Gastroesophageal sphincter (tissue), 4 donors: ENCODE results near the gene CAPZB. TPM values are rescaled to one million over a fixed set of nuclear protein-coding genes. Genes with fewer than 3 reads are reported as not detected.

Experiments used
- ATAC-seq: fragments of 150-250 bp; one replicate; pipeline ENCODE4 v1.9.1; 2016; ENCODE audit warnings: mild to moderate bottlenecking, moderate library complexity
- H3K27ac ChIP-seq, 4 donors: fragments of 200-600 bp; sonication (generic) in 3 of 4; 1 replicate in 3 of 4; 2 replicates in 1 of 4; pipeline ENCODE4 v1.5.1; 2016 to 2019
- H3K27me3 ChIP-seq: fragments of 200-600 bp; sonication (generic); one replicate; pipeline ENCODE4 v1.5.1; 2019
- H3K36me3 ChIP-seq, 2 donors: fragments of 200-600 bp; sonication (generic); one replicate each; pipeline ENCODE4 v1.5.1; 2019; ENCODE audit warnings: control low read depth in 1 of 2
- H3K4me1 ChIP-seq, 3 donors: fragments of 200-600 bp; sonication (generic); 1 replicate in 2 of 3; 2 replicates in 1 of 3; pipeline ENCODE4 v1.5.1; 2016 to 2019; ENCODE audit warnings: control low read depth in 2 of 3
- H3K4me3 ChIP-seq, 2 donors: fragments of 200-600 bp; sonication (generic); one replicate each; pipeline ENCODE4 v1.5.1; 2019; ENCODE audit warnings: mild to moderate bottlenecking in 1 of 2, moderate library complexity in 1 of 2
- H3K9me3 ChIP-seq, 3 donors: fragments of 200-600 bp; sonication (generic); one replicate each; pipeline ENCODE4 v1.5.1; 2017 to 2019; ENCODE audit warnings: control low read depth in 2 of 3
- CTCF ChIP-seq, 4 experiments: fragments of 200-600 bp in 2 of 4; fragments of 450-650 bp in 2 of 4; sonication (generic) in 1 of 4; IDR thresholded peaks; one replicate each; pipeline ENCODE4 v1.5.1; 2017 to 2019; ENCODE audit warnings: antibody characterized with exemption in 4 of 4, mild to moderate bottlenecking in 2 of 4, moderate library complexity in 2 of 4
- EP300 ChIP-seq: sonication (generic); formaldehyde crosslinking; IDR thresholded peaks from one replicate; pipeline ENCODE4 v1.6.1; 2017; ENCODE audit warnings: antibody characterized with exemption, mild to moderate bottlenecking
- POLR2A ChIP-seq, 2 donors: fragments of 450-650 bp; IDR thresholded peaks; one replicate each; pipeline ENCODE4 v1.6.1; 2017; ENCODE audit warnings: antibody characterized with exemption in 2 of 2, mild to moderate bottlenecking in 2 of 2, moderate library complexity in 1 of 2
- POLR2AphosphoS5 ChIP-seq: sonication (generic); formaldehyde crosslinking; IDR thresholded peaks from one replicate; pipeline ENCODE4 v1.6.1; 2017; ENCODE audit warnings: antibody characterized with exemption
- WGBS, 2 donors: methylation state at CpG; one replicate each; pipeline ENCODE4 v1.1.5; 2018; ENCODE audit warnings: low coverage in 1 of 2; 5-methylcytosine and 5-hydroxymethylcytosine counted together
- total RNA-seq, 4 donors: library from RNA; depleted of rRNA; stranded (reverse); fragments of >200 nt; gene quantifications; one replicate each; pipeline ENCODE4 v1.1.0, GENCODE V29; 2016

Gene CAPZB
- total RNA-seq, 4 donors from 2014 or later = 160 to 288 (median 184) TPM

GRCh38 chr1:19337289-19337688, 148.1 kb downstream of the CAPZB start:
- Histone ChIP-seq H3K36me3 (peaks cover 0 to 48% of the 10 kb centered on the region in 2 donors), H3K27me3 (no peaks in the 10 kb centered on the region), H3K4me3 (no peak overlapping the region), H3K9me3 (no peaks in the 10 kb centered on the region), H3K4me1 (peaks cover 0 to 14% (median 7%) of the 10 kb centered on the region in 3 donors), H3K27ac (no peak overlapping the region)
- TF ChIP-seq CTCF (IDR thresholded peaks at IDR 0.05) (no peak), EP300 (no peak), POLR2A (IDR thresholded peaks at IDR 0.05) (no peak), POLR2AphosphoS5 (no peak)
- no peak for ATAC-seq
- 70 to 86% methylated on average over 2 to 3 of the region's 4 CpGs for WGBS, 2 donors

- Histone ChIP-seq H3K27me3 (no peaks in the 10 kb centered on the region), H3K27ac (no peak overlapping the region), H3K9me3 (no peaks in the 10 kb centered on the region), H3K36me3 (peaks cover 0 to 47% of the 10 kb centered on the region in 2 donors), H3K4me1 (peaks cover 0 to 6% (median 0%) of the 10 kb centered on the region in 3 donors), H3K4me3 (no peak overlapping the region)
- WGBS, 2 donors = 85% methylated on average over 6 of the region's 7 CpGs; no CpG with 5 or more reads in 1 of the 2 donors
- no peak for ATAC-seq
- TF ChIP-seq POLR2A (IDR thresholded peaks at IDR 0.05) (no peak), EP300 (no peak), POLR2AphosphoS5 (no peak), CTCF (IDR thresholded peaks at IDR 0.05) (no peak)
Observed at GRCh38 chr1:19336543-19336942, 148.8 kb downstream of the CAPZB start.

GRCh38 chr1:19333587-19334354, 151.6 kb downstream of the CAPZB start:
- WGBS, 2 donors = 0 to 63% methylated on average over 1 to 4 of the region's 9 CpGs
- Histone ChIP-seq H3K36me3 (peaks cover 0 to 50% of the 10 kb centered on the region in 2 donors), H3K4me3 (no peak overlapping the region)

GRCh38 chr1:19332832-19333231, 152.5 kb downstream of the CAPZB start:
- no peaks in the 10 kb centered on the region for H3K4me1 ChIP-seq
- H3K27me3 ChIP-seq = no peaks in the 10 kb centered on the region
- TF ChIP-seq EP300 = no peak
- no peak for TF ChIP-seq CTCF (IDR thresholded peaks at IDR 0.05)
- no peak for TF ChIP-seq POLR2A (IDR thresholded peaks at IDR 0.05)
- no peak for TF ChIP-seq POLR2AphosphoS5
- H3K4me3 ChIP-seq = no peak overlapping the region
- ATAC-seq = no peak
- H3K27ac ChIP-seq = no peak overlapping the region
- peaks cover 0 to 50% of the 10 kb centered on the region in 2 donors for H3K36me3 ChIP-seq
- H3K9me3 ChIP-seq = no peaks in the 10 kb centered on the region
- WGBS, 2 donors = 70 to 89% methylated on average over 4 to 9 of the region's 12 CpGs

More at GRCh38 chr1:19333587-19334354, 151.6 kb downstream of the CAPZB start:
- ATAC-seq = no peak
- H3K27me3 ChIP-seq = no peaks in the 10 kb centered on the region
- no peak overlapping the region for H3K27ac ChIP-seq
- no peaks in the 10 kb centered on the region for H3K4me1 ChIP-seq
- H3K9me3 ChIP-seq = no peaks in the 10 kb centered on the region
- TF ChIP-seq POLR2A (IDR thresholded peaks at IDR 0.05) (no peak), CTCF (IDR thresholded peaks at IDR 0.05) (no peak), EP300 (no peak), POLR2AphosphoS5 (no peak)

GRCh38 chr1:19331262-19331878, 154.0 kb downstream of the CAPZB start:
- no peaks in the 10 kb centered on the region for H3K4me1 ChIP-seq
- H3K27ac ChIP-seq = no peak overlapping the region
- peaks cover 0 to 57% of the 10 kb centered on the region in 2 donors for H3K36me3 ChIP-seq
- WGBS, 2 donors = 97% methylated on average over 5 of the region's 13 CpGs; no CpG with 5 or more reads in 1 of the 2 donors
- H3K27me3 ChIP-seq = no peaks in the 10 kb centered on the region
- H3K4me3 ChIP-seq = no peak overlapping the region
- TF ChIP-seq CTCF (IDR thresholded peaks at IDR 0.05) (no peak), POLR2AphosphoS5 (no peak), EP300 (no peak), POLR2A (IDR thresholded peaks at IDR 0.05) (no peak)
- H3K9me3 ChIP-seq = no peaks in the 10 kb centered on the region
- no peak for ATAC-seq
